Caco-2 (cell line): Measurements from ENCODE around the gene IL18R1. TPM values are rescaled to one million over a fixed set of nuclear protein-coding genes. Genes with fewer than 3 reads are reported as not detected.

Experiments used
- BruUV-seq: library from RNA; stranded (reverse); fragments of 400-500 nt; replicated peaks from 2 replicates; lab custom pipeline; 2021; lab: Mats Ljungman, UMichigan
- CTCF ChIA-PET: fragments of 300-600 bp; sonication (Branson Sonifier 250); formaldehyde crosslinking; loops from one replicate; lab custom pipeline; 2022; ENCODE audit warnings: antibody characterized with exemption; lab: Charles Lee
- POLR2A ChIA-PET: fragments of 300-600 bp; sonication (Branson Sonifier 250); formaldehyde crosslinking; loops from one replicate; lab custom pipeline; 2022; ENCODE audit warnings: antibody characterized with exemption; lab: Charles Lee
- DNase-seq, 2 experiments: peaks; one replicate each; pipeline versions ENCODE4 v3.0.0 to v3.0.0-alpha.2; 2020 to 2022
- H3K27me3 ChIP-seq: replicated peaks from 2 replicates; pipeline ENCODE4 v1.6.0; 2011; ENCODE audit warnings: low read length; ENCODE audit not compliant: control insufficient read depth, insufficient read depth
- H3K36me3 ChIP-seq: 2 replicates; pipeline ENCODE4 v1.5.1; 2011; ENCODE audit warnings: low read length; ENCODE audit not compliant: control insufficient read depth, insufficient read depth
- H3K4me1 ChIP-seq: fragments of 250-450 bp; sonication (Bioruptor Pico); 2 replicates; pipeline ENCODE4 v1.5.1; 2020; ENCODE audit warnings: mild to moderate bottlenecking
- H3K4me3 ChIP-seq: 2 replicates; pipeline ENCODE4 v1.5.1; 2011; ENCODE audit warnings: low read depth, mild to moderate bottlenecking, control low read depth, low read length
- H3K9me3 ChIP-seq: fragments of 250-450 bp; sonication (Bioruptor Pico); 2 replicates; pipeline ENCODE4 v1.5.1; 2020; ENCODE audit warnings: mild to moderate bottlenecking, moderate library complexity
- H3K27ac Mint-ChIP-seq: one replicate; pipeline ENCODE4 v1.8.0; 2022; ENCODE audit warnings: mixed read lengths; ENCODE audit not compliant: unreplicated experiment
- H3K27me3 Mint-ChIP-seq: one replicate; pipeline ENCODE4 v1.8.0; 2022; ENCODE audit warnings: mixed read lengths; ENCODE audit not compliant: insufficient read depth, unreplicated experiment
- H3K36me3 Mint-ChIP-seq: one replicate; pipeline ENCODE4 v1.8.0; 2022; ENCODE audit warnings: mild to moderate bottlenecking, mixed read lengths; ENCODE audit not compliant: insufficient read depth, unreplicated experiment
- H3K4me1 Mint-ChIP-seq: one replicate; pipeline ENCODE4 v1.8.0; 2022; ENCODE audit warnings: low read depth, mixed read lengths; ENCODE audit not compliant: unreplicated experiment
- H3K4me3 Mint-ChIP-seq: one replicate; pipeline ENCODE4 v1.8.0; 2022; ENCODE audit warnings: mild to moderate bottlenecking, moderate library complexity, mixed read lengths; ENCODE audit not compliant: unreplicated experiment
- H3K9me3 Mint-ChIP-seq: one replicate; pipeline ENCODE4 v1.8.0; 2022; ENCODE audit warnings: mixed read lengths; ENCODE audit not compliant: unreplicated experiment
- intact Hi-C: fragments of 100-400 bp; cut with micrococcal nuclease; formaldehyde crosslinking; loops from one replicate; pipeline ENCODE4 v1.10.0; 2022; ENCODE audit not compliant: unreplicated experiment
- total RNA-seq: library from RNA; stranded (reverse); gene quantifications from 2 replicates; pipeline ENCODE4 v1.2.3, GENCODE V29; 2022
- TF ChIP-seq, protein P1 (sequence below), 2 experiments: fragments of 200-600 bp in 1 of 2; IDR thresholded peaks; 1 replicate in 1 of 2; 2 replicates in 1 of 2; pipeline versions ENCODE4 v1.5.1 to v1.8.0; 2011 to 2022; ENCODE audit warnings: antibody characterized with exemption in 1 of 2, control low read depth in 1 of 2, inconsistent platforms in 1 of 2, low read depth in 1 of 2, low read length in 1 of 2, mild to moderate bottlenecking in 1 of 2, moderate library complexity in 1 of 2; ENCODE audit not compliant: insufficient read depth in 1 of 2, severe bottlenecking in 1 of 2, unreplicated experiment in 1 of 2

Gene IL18R1
- total RNA-seq, 1 experiment from 2014 or later, result not detected

DNA sequence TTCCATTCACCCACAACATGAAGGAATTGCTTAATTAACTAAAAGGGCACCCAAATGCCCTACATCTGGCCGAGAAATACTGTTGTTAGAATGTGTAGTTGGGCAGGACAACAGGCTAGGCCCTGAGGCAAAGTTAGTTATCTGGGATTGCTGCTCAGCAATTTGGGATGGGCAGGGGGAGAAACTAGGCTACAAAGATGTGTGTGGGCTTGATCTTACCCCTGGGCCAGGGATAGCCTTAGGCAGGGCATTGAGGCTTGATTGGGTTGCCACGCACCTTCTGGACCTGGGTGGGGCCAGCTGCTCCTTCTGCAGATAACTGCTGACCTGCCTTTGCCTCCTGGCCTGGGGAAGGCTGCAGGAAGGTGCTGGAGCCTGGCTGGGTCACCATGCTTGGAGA, 76.8 kb downstream of the IL18R1 start:
- Mint-ChIP-seq H3K4me1 (no peaks in the 10 kb centered on the region), H3K4me3 (no peak overlapping the region), H3K36me3 (no peaks in the 10 kb centered on the region), H3K9me3 (no peaks in the 10 kb centered on the region), H3K27ac (no peak overlapping the region), H3K27me3 (peaks cover 17% of the 10 kb centered on the region)
- peak in 1 of 2 experiments; percentile 50 for DNase-seq
- no peaks in the 10 kb centered on the region for H3K4me1 ChIP-seq
- H3K36me3 ChIP-seq, result no peaks in the 10 kb centered on the region
- no peaks in the 10 kb centered on the region for H3K27me3 ChIP-seq
- intact Hi-C loops, result no loop called here
- H3K9me3 ChIP-seq, result no peaks in the 10 kb centered on the region; the same call in 1 of the 2 replicates
- ChIA-PET POLR2A (no interaction called here), CTCF (no interaction called here)
- H3K4me3 ChIP-seq, result no peak overlapping the region
- TF ChIP-seq, protein P1, sequence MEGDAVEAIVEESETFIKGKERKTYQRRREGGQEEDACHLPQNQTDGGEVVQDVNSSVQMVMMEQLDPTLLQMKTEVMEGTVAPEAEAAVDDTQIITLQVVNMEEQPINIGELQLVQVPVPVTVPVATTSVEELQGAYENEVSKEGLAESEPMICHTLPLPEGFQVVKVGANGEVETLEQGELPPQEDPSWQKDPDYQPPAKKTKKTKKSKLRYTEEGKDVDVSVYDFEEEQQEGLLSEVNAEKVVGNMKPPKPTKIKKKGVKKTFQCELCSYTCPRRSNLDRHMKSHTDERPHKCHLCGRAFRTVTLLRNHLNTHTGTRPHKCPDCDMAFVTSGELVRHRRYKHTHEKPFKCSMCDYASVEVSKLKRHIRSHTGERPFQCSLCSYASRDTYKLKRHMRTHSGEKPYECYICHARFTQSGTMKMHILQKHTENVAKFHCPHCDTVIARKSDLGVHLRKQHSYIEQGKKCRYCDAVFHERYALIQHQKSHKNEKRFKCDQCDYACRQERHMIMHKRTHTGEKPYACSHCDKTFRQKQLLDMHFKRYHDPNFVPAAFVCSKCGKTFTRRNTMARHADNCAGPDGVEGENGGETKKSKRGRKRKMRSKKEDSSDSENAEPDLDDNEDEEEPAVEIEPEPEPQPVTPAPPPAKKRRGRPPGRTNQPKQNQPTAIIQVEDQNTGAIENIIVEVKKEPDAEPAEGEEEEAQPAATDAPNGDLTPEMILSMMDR (IDR thresholded peaks at IDR 0.05; ENCODE audit: insufficient read depth in 1 of 2, low read depth in 1 of 2, low read length in 1 of 2, severe bottlenecking in 1 of 2, unreplicated experiment in 1 of 2), result no peak
- no TSS peak for BruUV-seq

DNA sequence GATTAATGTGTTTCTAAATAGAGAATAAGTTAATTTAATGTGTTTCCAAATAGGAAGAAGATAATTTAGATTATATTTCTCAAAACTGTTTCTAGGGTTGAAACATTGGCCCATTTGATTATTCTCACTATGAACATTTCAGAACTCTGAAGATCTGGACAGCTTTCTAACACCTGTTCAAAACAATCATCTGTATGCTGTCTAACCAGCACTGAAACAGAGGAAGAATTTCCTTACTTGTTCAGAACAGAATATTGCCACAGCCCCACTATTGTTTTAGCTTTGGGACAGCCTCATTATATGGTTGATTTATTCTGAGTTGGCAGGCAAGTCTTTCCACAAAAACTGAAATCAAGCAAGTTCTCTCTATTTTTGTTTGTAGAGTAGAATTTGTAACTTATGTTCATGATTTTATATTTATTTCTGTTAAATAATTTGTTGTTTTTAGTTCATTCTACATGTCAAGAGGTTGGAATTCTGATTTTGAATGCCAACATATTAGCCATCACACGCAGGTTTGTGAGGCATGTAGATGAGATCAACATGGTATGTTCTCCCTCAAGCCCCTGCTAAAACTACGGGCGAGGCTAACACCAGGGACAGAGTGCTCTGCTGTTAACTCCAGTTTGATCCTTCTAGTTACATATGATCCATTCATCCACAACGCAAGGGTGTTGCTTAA, 78.5 kb downstream of the IL18R1 start:
- ChIA-PET CTCF (no interaction called here), POLR2A (no interaction called here)
- TF ChIP-seq, protein P1 (IDR thresholded peaks at IDR 0.05; ENCODE audit: insufficient read depth in 1 of 2, low read depth in 1 of 2, low read length in 1 of 2, severe bottlenecking in 1 of 2, unreplicated experiment in 1 of 2), result no peak
- no peak overlapping the region for H3K27ac Mint-ChIP-seq
- H3K27me3 Mint-ChIP-seq, result peaks cover 17% of the 10 kb centered on the region
- Histone ChIP-seq H3K9me3 (no peaks in the 10 kb centered on the region), H3K27me3 (no peaks in the 10 kb centered on the region), H3K36me3 (no peaks in the 10 kb centered on the region), H3K4me3 (no peak overlapping the region), H3K4me1 (no peaks in the 10 kb centered on the region)
- H3K4me1 Mint-ChIP-seq, result no peaks in the 10 kb centered on the region
- H3K4me3 Mint-ChIP-seq, result no peak overlapping the region
- DNase-seq, result no peak
- H3K36me3 Mint-ChIP-seq, result no peaks in the 10 kb centered on the region
- BruUV-seq, result no TSS peak
- no peaks in the 10 kb centered on the region for H3K9me3 Mint-ChIP-seq
- intact Hi-C loops, result no loop called here

DNA sequence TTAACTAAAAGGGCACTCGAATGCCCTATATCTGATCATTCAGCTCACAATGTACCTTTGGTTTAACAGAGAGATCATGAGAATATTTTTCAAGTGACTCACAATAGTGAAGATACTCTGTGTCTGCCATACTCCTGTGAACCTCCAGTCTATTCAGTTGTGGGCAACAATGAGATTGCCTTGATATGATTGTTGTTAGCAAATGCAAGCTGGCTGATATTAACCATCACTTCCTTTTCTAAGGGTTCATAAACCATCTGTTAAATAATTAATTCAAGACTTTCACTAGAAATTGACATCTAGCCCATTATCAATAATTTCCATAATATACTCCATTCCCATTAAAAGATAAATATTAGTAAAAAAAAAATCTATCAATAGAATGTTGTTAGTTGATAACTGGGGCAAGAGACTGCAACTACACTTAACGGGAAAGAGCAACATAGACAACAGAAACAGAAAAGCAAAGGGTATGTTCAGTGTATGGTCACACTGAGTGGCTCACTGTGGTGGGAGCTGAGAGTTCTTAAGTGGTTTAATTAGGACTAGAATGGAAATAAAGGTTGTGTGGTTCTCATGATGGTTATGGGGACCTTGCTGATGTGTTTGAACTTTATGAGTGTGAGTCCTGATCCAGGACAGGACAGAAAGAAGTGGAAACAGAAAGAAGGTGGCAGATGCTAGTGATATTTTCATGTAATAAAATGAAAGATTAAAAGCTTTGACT, 79.2 kb downstream of the IL18R1 start:
- no peaks in the 10 kb centered on the region for H3K9me3 Mint-ChIP-seq
- no peak overlapping the region for H3K4me3 ChIP-seq
- H3K4me1 ChIP-seq, result no peaks in the 10 kb centered on the region
- ChIA-PET POLR2A (no interaction called here), CTCF (no interaction called here)
- H3K27me3 Mint-ChIP-seq, result peaks cover 12% of the 10 kb centered on the region
- no TSS peak for BruUV-seq
- no peaks in the 10 kb centered on the region for H3K4me1 Mint-ChIP-seq
- intact Hi-C loops, result no loop called here
- H3K27me3 ChIP-seq, result no peaks in the 10 kb centered on the region
- no peaks in the 10 kb centered on the region for H3K36me3 Mint-ChIP-seq
- TF ChIP-seq, protein P1 (IDR thresholded peaks at IDR 0.05; ENCODE audit: insufficient read depth in 1 of 2, low read depth in 1 of 2, low read length in 1 of 2, severe bottlenecking in 1 of 2, unreplicated experiment in 1 of 2), result no peak
- DNase-seq, result no peak
- no peak overlapping the region for H3K4me3 Mint-ChIP-seq
- no peaks in the 10 kb centered on the region for H3K36me3 ChIP-seq
- H3K9me3 ChIP-seq, result no peaks in the 10 kb centered on the region
- H3K27ac Mint-ChIP-seq, result no peak overlapping the region
